ENCODE measurements around the gene TCF7L1.
"Not testable (repeated sequence)": the region's sequence is repeated elsewhere in the genome, so short reads cannot be mapped to it uniquely, and the experiment has no call there.

The TCF7L1 gene

DNA sequence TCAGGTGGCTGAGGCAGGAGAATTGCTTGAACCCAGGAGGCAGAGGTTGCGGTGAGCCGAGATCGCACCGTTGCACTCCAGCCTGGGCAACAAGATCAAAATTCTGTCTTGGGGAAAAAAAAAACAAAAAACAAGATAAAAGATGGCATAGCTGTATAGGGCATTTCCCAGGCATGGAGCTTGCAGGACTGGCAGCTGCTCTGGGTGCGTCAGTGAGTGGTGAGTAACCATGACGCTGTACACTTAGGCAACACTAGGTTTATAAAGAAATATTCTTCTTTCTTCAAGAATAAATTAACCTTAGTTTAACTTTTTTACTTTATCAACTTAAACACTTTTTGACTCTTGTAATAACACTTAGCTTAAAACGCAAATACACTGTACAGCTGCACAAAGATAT lies 179.2 kb downstream of the TCF7L1 start:
- TF ChIP-seq, protein P1, sequence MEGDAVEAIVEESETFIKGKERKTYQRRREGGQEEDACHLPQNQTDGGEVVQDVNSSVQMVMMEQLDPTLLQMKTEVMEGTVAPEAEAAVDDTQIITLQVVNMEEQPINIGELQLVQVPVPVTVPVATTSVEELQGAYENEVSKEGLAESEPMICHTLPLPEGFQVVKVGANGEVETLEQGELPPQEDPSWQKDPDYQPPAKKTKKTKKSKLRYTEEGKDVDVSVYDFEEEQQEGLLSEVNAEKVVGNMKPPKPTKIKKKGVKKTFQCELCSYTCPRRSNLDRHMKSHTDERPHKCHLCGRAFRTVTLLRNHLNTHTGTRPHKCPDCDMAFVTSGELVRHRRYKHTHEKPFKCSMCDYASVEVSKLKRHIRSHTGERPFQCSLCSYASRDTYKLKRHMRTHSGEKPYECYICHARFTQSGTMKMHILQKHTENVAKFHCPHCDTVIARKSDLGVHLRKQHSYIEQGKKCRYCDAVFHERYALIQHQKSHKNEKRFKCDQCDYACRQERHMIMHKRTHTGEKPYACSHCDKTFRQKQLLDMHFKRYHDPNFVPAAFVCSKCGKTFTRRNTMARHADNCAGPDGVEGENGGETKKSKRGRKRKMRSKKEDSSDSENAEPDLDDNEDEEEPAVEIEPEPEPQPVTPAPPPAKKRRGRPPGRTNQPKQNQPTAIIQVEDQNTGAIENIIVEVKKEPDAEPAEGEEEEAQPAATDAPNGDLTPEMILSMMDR (IDR thresholded peaks at IDR 0.05; ENCODE audit: extremely low read depth, insufficient read depth, missing control alignments), result no peak
- DNase-seq (ENCODE audit: low spot score), result no peak
- in situ Hi-C loops (cut with MboI; ENCODE audit: low pct_unique_long_range_greater_than_20kb, low sequenced_read_pairs, unreplicated experiment), result no loop called here

DNA sequence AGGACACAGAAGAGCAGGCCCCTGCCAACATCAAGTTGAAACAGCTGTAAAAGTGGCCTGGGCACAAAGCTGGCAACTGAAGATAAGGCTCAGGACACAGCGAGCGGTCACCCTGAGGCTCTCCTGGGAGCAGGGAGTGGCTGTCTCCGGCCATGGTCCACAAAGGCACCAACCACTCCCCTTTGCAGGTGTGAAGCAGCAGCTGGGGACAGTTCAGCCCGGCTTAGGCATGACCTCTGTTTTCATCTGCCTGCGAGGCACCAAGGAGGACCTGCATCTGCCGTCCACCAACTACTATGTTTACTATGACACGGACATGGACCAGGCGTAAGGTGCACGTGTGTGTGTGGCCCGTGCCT lies 181.7 kb downstream of the TCF7L1 start:
- DNase-seq (ENCODE audit: low spot score), result no peak
- TF ChIP-seq, protein P1 (IDR thresholded peaks at IDR 0.05; ENCODE audit: extremely low read depth, insufficient read depth, missing control alignments), result no peak
- in situ Hi-C loops (cut with MboI; ENCODE audit: low pct_unique_long_range_greater_than_20kb, low sequenced_read_pairs, unreplicated experiment), result no loop called here

- in situ Hi-C loops (cut with MboI; ENCODE audit: low pct_unique_long_range_greater_than_20kb, low sequenced_read_pairs, unreplicated experiment); DNase-seq (ENCODE audit: low spot score): not testable (repeated sequence)
Measured at GRCh38 chr2:85315921-85316320, 182.7 kb downstream of the TCF7L1 start.

- TF ChIP-seq, protein P1 (IDR thresholded peaks at IDR 0.05; ENCODE audit: extremely low read depth, insufficient read depth, missing control alignments), result no peak
- in situ Hi-C loops (cut with MboI; ENCODE audit: low pct_unique_long_range_greater_than_20kb, low sequenced_read_pairs, unreplicated experiment), result no loop called here
- DNase-seq (ENCODE audit: low spot score), result no peak
Measured at GRCh38 chr2:85318222-85319074, 185.3 kb downstream of the TCF7L1 start.

GRCh38 chr2:85319796-85320195 lies 186.6 kb downstream of the TCF7L1 start:
- in situ Hi-C loops (cut with MboI; ENCODE audit: low pct_unique_long_range_greater_than_20kb, low sequenced_read_pairs, unreplicated experiment), result no loop called here
- TF ChIP-seq, protein P1 (IDR thresholded peaks at IDR 0.05; ENCODE audit: extremely low read depth, insufficient read depth, missing control alignments), result no peak

DNA sequence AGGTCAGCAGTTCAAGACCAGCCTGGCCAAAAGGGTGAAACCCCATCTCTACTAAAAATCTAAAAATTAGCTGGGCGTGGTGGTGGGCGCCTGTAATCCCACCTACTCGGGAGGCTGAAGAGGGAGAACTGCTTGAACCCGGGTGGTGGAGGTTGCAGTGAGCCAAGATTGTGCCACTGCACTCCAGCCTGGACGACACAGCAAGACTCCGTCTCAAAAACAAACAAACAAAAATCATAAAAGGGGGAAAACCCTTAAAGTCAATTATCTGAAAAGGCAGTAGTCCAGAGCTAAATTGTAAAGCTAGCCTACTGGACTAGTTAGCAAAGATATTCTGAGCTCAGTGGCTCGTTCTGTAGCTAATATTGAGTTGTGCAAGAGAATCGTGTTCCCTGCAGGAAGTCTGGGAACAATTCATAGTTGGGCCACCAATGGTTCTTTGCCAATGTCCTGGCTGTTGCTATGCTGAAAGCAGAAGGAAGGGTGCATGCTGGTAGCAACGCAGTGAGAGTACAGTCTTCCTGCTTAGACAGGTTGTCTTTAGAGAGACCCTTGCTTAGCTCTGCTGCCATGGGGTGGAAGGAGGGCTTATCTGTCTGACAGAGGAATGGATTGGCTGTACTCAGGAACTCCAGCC lies 190.3 kb downstream of the TCF7L1 start:
- no peak for DNase-seq (ENCODE audit: low spot score)
- in situ Hi-C loops (cut with MboI; ENCODE audit: low pct_unique_long_range_greater_than_20kb, low sequenced_read_pairs, unreplicated experiment), result no loop called here
- TF ChIP-seq, protein P1 (IDR thresholded peaks at IDR 0.05; ENCODE audit: extremely low read depth, insufficient read depth, missing control alignments), result no peak

More at GRCh38 chr2:85319796-85320195, 186.6 kb downstream of the TCF7L1 start:
- DNase-seq (ENCODE audit: low spot score), result no peak

DNA sequence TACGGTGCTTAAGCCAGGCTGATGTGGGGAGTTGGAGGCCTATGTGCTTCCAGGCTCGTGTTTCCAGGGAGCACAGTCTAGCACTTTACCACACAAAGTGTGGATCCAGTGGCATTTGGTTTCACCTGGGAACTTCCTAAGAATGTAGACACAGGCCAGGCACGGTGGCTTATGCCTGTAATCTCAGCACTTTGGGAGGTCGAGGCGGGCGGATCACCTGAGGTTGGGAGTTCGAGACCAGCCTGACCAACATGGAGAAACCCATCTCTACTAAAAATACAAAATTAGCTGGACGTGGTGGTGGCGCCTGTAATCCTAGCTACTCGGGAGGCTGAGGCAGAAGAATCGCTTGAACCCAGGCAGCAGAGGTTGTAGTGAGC lies 190.8 kb downstream of the TCF7L1 start:
- DNase-seq (ENCODE audit: low spot score); in situ Hi-C loops (cut with MboI; ENCODE audit: low pct_unique_long_range_greater_than_20kb, low sequenced_read_pairs, unreplicated experiment): not testable (repeated sequence)
